Measurements from ENCODE around the gene DNAH6. TPM values are rescaled to one million over a fixed set of nuclear protein-coding genes. Genes with fewer than 3 reads are reported as not detected.

The DNAH6 gene
- total and polyA plus RNA-seq, 2 of the 8 experiments (the other 6 are each of a cell fraction or from before 2014, with no cell fraction given), result 0.06 to 0.43 TPM

- no peak for TF ChIP-seq CHD7 (IDR thresholded peaks at IDR 0.05; ENCODE audit: insufficient replicate concordance, low read length)
- no peak for TF ChIP-seq HDAC2 (IDR thresholded peaks at IDR 0.05; ENCODE audit: borderline replicate concordance in 1 of 2, low read depth in 2 of 2, low read length in 2 of 2)
- no peak for TF ChIP-seq E2F6 (IDR thresholded peaks at IDR 0.05)
- TF ChIP-seq KDM4A (IDR thresholded peaks at IDR 0.05; ENCODE audit: low read depth, low read length, severe bottlenecking), result no peak
- TF ChIP-seq JUN (IDR thresholded peaks at IDR 0.05; ENCODE audit: low read depth, low read length), result no peak
- no peak for TF ChIP-seq CHD1 (IDR thresholded peaks at IDR 0.05; ENCODE audit: low read depth, low read length)
- TF ChIP-seq TEAD4 (IDR thresholded peaks at IDR 0.05; ENCODE audit: low read depth, low read length), result no peak
- TF ChIP-seq GTF2F1 (IDR thresholded peaks at IDR 0.05; ENCODE audit: borderline replicate concordance, low read depth, low read length), result no peak
Measured at GRCh38 chr2:84487298-84487996, 28.9 kb upstream of the DNAH6 start (continued).
